Stimulated activated memory B cell treated with anti-CD40 and anti-IgM and Interleukin-4, amounts not matched to agents 10 μg/mL and 1 μg/mL and 100 μg/mL, for 72 hours (primary cell): ENCODE results near the gene LIX1L.

Experiments
- ATAC-seq: fragments of 150-1000 bp; cut with Tn5 transposase; 2 replicates; pipeline ENCODE4 v1.10.0; 2021
- H3K27ac Mint-ChIP-seq: one replicate; pipeline ENCODE4 v1.8.0; 2022; ENCODE audit warnings: mild to moderate bottlenecking, mixed read lengths
- H3K27me3 Mint-ChIP-seq: one replicate; pipeline ENCODE4 v1.8.0; 2022; ENCODE audit warnings: mixed read lengths
- H3K36me3 Mint-ChIP-seq: one replicate; pipeline ENCODE4 v1.8.0; 2022; ENCODE audit warnings: mixed read lengths
- H3K4me1 Mint-ChIP-seq: one replicate; pipeline ENCODE4 v1.8.0; 2022; ENCODE audit warnings: mixed read lengths
- H3K4me3 Mint-ChIP-seq: one replicate; pipeline ENCODE4 v1.8.0; 2022; ENCODE audit warnings: mild to moderate bottlenecking, moderate library complexity, mixed read lengths
- H3K9me3 Mint-ChIP-seq: one replicate; pipeline ENCODE4 v1.8.0; 2022; ENCODE audit warnings: mixed read lengths

Gene LIX1L

DNA sequence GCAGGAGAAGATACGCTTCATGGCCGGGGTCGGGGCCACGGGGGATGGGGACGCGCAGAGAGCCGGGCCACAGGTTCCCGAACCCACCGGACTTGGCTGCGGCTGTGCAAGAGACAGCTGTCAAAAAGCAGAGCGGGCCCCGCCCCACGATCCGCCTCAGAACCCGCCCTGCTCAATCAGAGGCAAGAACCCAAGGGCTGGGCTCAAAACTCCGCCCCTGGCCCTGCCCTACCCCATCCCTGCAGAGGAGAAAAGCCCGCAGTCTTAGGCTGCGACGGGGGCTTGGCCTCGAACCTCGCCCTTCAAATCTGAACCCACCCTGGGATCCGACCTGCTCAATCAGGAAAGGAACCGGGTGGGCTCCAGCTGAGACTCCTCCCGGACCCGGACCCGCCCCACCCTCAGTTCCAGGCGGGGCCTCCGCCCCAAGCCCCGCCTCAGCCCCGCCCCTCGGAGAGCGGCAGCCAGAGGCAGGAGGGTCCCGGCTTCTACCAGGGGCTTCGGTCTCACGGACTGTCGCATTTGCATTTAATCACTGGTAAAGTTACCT is 72.0 kb downstream of the LIX1L start, which contains the start of gene ANKRD35:
TSS of gene ANKRD35 (minus strand) at position 129 of the 550 bp plus-strand sequence. CDS start at position 21, 108 bp downstream.
- H3K27ac Mint-ChIP-seq: no peak within 1 kb of the TSS
- no peaks in the 10 kb centered on the region for H3K9me3 Mint-ChIP-seq
- H3K36me3 Mint-ChIP-seq: no peaks in the 10 kb centered on the region
- ATAC-seq: peak; percentile 99
- H3K27me3 Mint-ChIP-seq: peaks cover 24% of the 10 kb centered on the region
- peaks cover 15% of the 10 kb centered on the region for H3K4me1 Mint-ChIP-seq
- H3K4me3 Mint-ChIP-seq: peak within 1 kb of the TSS; percentile 83

DNA sequence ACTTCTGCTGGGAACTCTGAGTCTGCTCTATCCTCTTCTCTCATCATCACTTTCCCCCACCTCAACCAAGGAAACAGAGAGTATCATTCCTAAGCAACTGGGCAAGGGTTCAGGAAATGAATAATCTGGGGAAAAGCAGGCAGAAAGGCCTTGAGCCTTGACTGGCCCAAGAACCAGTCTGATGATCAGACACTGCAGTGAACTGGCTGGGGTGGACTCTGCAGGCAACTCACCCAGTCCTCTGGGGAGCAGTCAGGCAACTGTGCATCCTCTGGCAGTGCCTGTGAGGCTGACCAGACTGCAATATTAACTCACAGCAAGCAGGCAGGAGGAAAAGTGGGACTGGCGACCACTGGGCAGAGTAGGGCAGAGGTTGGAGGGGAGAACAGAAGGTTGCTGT is 73.1 kb downstream of the LIX1L start:
- Mint-ChIP-seq H3K27ac (no peak overlapping the region), H3K9me3 (no peaks in the 10 kb centered on the region), H3K27me3 (peaks cover 24% of the 10 kb centered on the region), H3K4me1 (peaks cover 15% of the 10 kb centered on the region), H3K4me3 (peak overlapping the region; percentile 83), H3K36me3 (no peaks in the 10 kb centered on the region)
- ATAC-seq: no peak
